Stimulated activated CD4-positive, alpha-beta T cell treated with anti-CD3 and anti-CD28 coated beads, Interleukin-1b, Interleukin-23, amount 100 ng/mL, for 48 hours (primary cell): Measurements from ENCODE around the gene GALNT6.

Experiments used
- DNase-seq: peaks from one replicate; pipeline ENCODE4 v3.0.0-alpha.2; 2020

GALNT6 gene

GRCh38 chr12:51391283-51392123 lies at the start of gene GALNT6:
Gene GALNT6, minus strand, starts transcription at chr12:51391406. Its CDS starts 11,625 bp downstream, at chr12:51379781.
- DNase-seq = peak; percentile 60

- DNase-seq = no peak
Measured at GRCh38 chr12:51439330-51439729, 48.1 kb upstream of the GALNT6 start.

GRCh38 chr12:51437431-51437830 lies 46.2 kb upstream of the GALNT6 start:
- DNase-seq = no peak

GRCh38 chr12:51434305-51434704 lies 43.1 kb upstream of the GALNT6 start:
- no peak for DNase-seq

- no peak for DNase-seq
Measured at GRCh38 chr12:51432921-51433320, 41.7 kb upstream of the GALNT6 start.

- no peak for DNase-seq
Measured at GRCh38 chr12:51430196-51430895, 39.1 kb upstream of the GALNT6 start.

- DNase-seq = no peak
Measured at GRCh38 chr12:51429700-51430099, 38.5 kb upstream of the GALNT6 start.

GRCh38 chr12:51428256-51428655 lies 37.0 kb upstream of the GALNT6 start:
- DNase-seq = no peak

- DNase-seq = peak; percentile 78
Measured at GRCh38 chr12:51424662-51425539, 33.7 kb upstream of the GALNT6 start, which contains the start of gene SLC4A8. Gene SLC4A8, plus strand, starts transcription at chr12:51424831. Its CDS starts 157 bp downstream, at chr12:51424988.

- no peak for DNase-seq
Measured at GRCh38 chr12:51424094-51424661, 33.0 kb upstream of the GALNT6 start.

GRCh38 chr12:51421266-51421884 lies 30.2 kb upstream of the GALNT6 start:
- DNase-seq = peak; percentile 27

- DNase-seq = no peak
Measured at GRCh38 chr12:51419425-51420193, 28.4 kb upstream of the GALNT6 start.

- DNase-seq = no peak
Measured at GRCh38 chr12:51417826-51418225, 26.6 kb upstream of the GALNT6 start.

- DNase-seq = no peak
Measured at GRCh38 chr12:51415931-51416330, 24.7 kb upstream of the GALNT6 start.

GRCh38 chr12:51413791-51414190 lies 22.6 kb upstream of the GALNT6 start:
- no peak for DNase-seq

- no peak for DNase-seq
Measured at GRCh38 chr12:51413149-51413548, 21.9 kb upstream of the GALNT6 start.

GRCh38 chr12:51409846-51410245 lies 18.6 kb upstream of the GALNT6 start:
- DNase-seq = no peak

GRCh38 chr12:51407604-51408003 lies 16.4 kb upstream of the GALNT6 start:
- DNase-seq = no peak

- DNase-seq = no peak
Measured at GRCh38 chr12:51406859-51407258, 15.7 kb upstream of the GALNT6 start.

- DNase-seq = no peak
Measured at GRCh38 chr12:51406290-51406689, 15.1 kb upstream of the GALNT6 start.

GRCh38 chr12:51405801-51406207 lies 14.6 kb upstream of the GALNT6 start:
- no peak for DNase-seq
